IMR-90 (cell line): ENCODE measurements around the gene NMRK1. TPM values are rescaled to one million over a fixed set of nuclear protein-coding genes. Genes with fewer than 3 reads are reported as not detected.

ENCODE experiments used
- ATAC-seq: fragments of 200-7000 bp; cut with Tn5 transposase; 2 replicates; pipeline ENCODE4 v1.9.1; 2020; ENCODE audit warnings: low read depth, mild to moderate bottlenecking, moderate library complexity
- BruUV-seq: library from RNA; stranded (reverse); fragments of 400-500 nt; replicated peaks from 2 replicates; lab custom pipeline; 2021; lab: Mats Ljungman, UMichigan
- CTCF ChIA-PET: fragments of 300-600 bp; formaldehyde crosslinking; extraction: SDS; loops from one replicate; lab custom pipeline; 2021; ENCODE audit warnings: antibody characterized with exemption; lab: Yijun Ruan, JAX
- POLR2A ChIA-PET: fragments of 300-600 bp; sonication (Branson Sonifier 250); formaldehyde crosslinking; loops from one replicate; lab custom pipeline; 2022; ENCODE audit warnings: antibody characterized with exemption; ENCODE audit not compliant: unreplicated experiment; lab: Charles Lee
- DNase-seq: peaks from one replicate; pipeline ENCODE4 v3.0.0; 2013
- H2AFZ ChIP-seq: replicated peaks from 2 replicates; pipeline ENCODE3; 2013; ENCODE audit warnings: low read length, mild to moderate bottlenecking; ENCODE audit not compliant: poor library complexity
- H2AK5ac ChIP-seq: 2 replicates; pipeline ENCODE4 v1.6.1; 2013; ENCODE audit warnings: low read depth, low read length, inconsistent platforms
- H2AK9ac ChIP-seq: replicated peaks from 2 replicates; pipeline ENCODE3; 2013; ENCODE audit warnings: mild to moderate bottlenecking, low read depth, low read length, moderate library complexity; ENCODE audit not compliant: poor library complexity
- H2BK120ac ChIP-seq: 2 replicates; pipeline ENCODE4 v1.6.1; 2013; ENCODE audit warnings: low read depth, low read length, inconsistent platforms
- H2BK15ac ChIP-seq: 3 replicates; pipeline ENCODE4 v1.6.1; 2013; ENCODE audit warnings: low read depth, low read length, inconsistent platforms
- H2BK20ac ChIP-seq: 2 replicates; pipeline ENCODE4 v1.6.1; 2013; ENCODE audit warnings: low read depth, mild to moderate bottlenecking, inconsistent platforms, low read length, moderate library complexity
- H2BK5ac ChIP-seq: 2 replicates; pipeline ENCODE4 v1.6.1; 2013; ENCODE audit warnings: mild to moderate bottlenecking, low read depth, low read length, inconsistent platforms; ENCODE audit not compliant: poor library complexity, severe bottlenecking
- H3K14ac ChIP-seq: replicated peaks from 2 replicates; pipeline ENCODE4 v1.6.1; 2013; ENCODE audit warnings: low read depth, low read length, inconsistent platforms
- H3K18ac ChIP-seq: 2 replicates; pipeline ENCODE4 v1.6.1; 2013; ENCODE audit warnings: low read depth, low read length, control low read depth
- H3K23ac ChIP-seq: 2 replicates; pipeline ENCODE4 v1.6.1; 2013; ENCODE audit warnings: low read depth, low read length, inconsistent platforms
- H3K27ac ChIP-seq: 2 replicates; pipeline ENCODE4 v1.5.1; 2013; ENCODE audit warnings: mild to moderate bottlenecking, control low read depth, low read length; ENCODE audit not compliant: insufficient read depth
- H3K27me3 ChIP-seq: 2 replicates; pipeline ENCODE4 v1.6.1; 2013; ENCODE audit warnings: low read length; ENCODE audit not compliant: control insufficient read depth, insufficient read depth
- H3K36me3 ChIP-seq: 2 replicates; pipeline ENCODE4 v1.6.1; 2013; ENCODE audit warnings: low read length, mixed read lengths; ENCODE audit not compliant: control insufficient read depth, insufficient read depth
- H3K4ac ChIP-seq: 2 replicates; pipeline ENCODE4 v1.6.1; 2013; ENCODE audit warnings: low read depth, low read length, inconsistent platforms
- H3K4me1 ChIP-seq: 2 replicates; pipeline ENCODE4 v1.6.1; 2013; ENCODE audit warnings: low read length, mixed read lengths; ENCODE audit not compliant: control insufficient read depth, insufficient read depth
- H3K4me2 ChIP-seq: 2 replicates; pipeline ENCODE4 v1.6.1; 2013; ENCODE audit warnings: low read depth, mild to moderate bottlenecking, control low read depth, low read length, moderate library complexity
- H3K4me3 ChIP-seq: 2 replicates; pipeline ENCODE4 v1.5.1; 2013; ENCODE audit warnings: low read depth, mild to moderate bottlenecking, control low read depth, low read length, moderate library complexity; ENCODE audit not compliant: insufficient read depth
- H3K56ac ChIP-seq: 2 replicates; pipeline ENCODE4 v1.6.1; 2013; ENCODE audit warnings: low read length, inconsistent platforms; ENCODE audit not compliant: insufficient read depth; ENCODE audit errors: extremely low read depth
- H3K79me1 ChIP-seq, 2 experiments: 2 replicates each; pipeline ENCODE4 v1.6.1; 2013; ENCODE audit warnings: low read length in 2 of 2, inconsistent platforms in 1 of 2, low read depth in 1 of 2
- H3K9ac ChIP-seq: 2 replicates; pipeline ENCODE4 v1.6.1; 2013; ENCODE audit warnings: low read depth, low read length, control low read depth
- H3K9me1 ChIP-seq: 2 replicates; pipeline ENCODE4 v1.6.1; 2013; ENCODE audit warnings: low read length, inconsistent platforms; ENCODE audit not compliant: insufficient read depth
- H3K9me3 ChIP-seq: 2 replicates; pipeline ENCODE4 v1.6.1; 2013; ENCODE audit warnings: low read length; ENCODE audit not compliant: control insufficient read depth, insufficient read depth
- H4K20me1 ChIP-seq: 2 replicates; pipeline ENCODE4 v1.6.1; 2013; ENCODE audit warnings: low read length, inconsistent platforms; ENCODE audit not compliant: insufficient read depth
- H4K5ac ChIP-seq: 2 replicates; pipeline ENCODE4 v1.6.1; 2013; ENCODE audit warnings: mild to moderate bottlenecking, low read depth, low read length, control low read depth
- H4K8ac ChIP-seq, 2 experiments: 2 replicates each; pipeline ENCODE4 v1.6.1; 2013; ENCODE audit warnings: low read depth in 2 of 2, low read length in 2 of 2, control low read depth in 1 of 2, inconsistent platforms in 1 of 2
- H4K91ac ChIP-seq: 2 replicates; pipeline ENCODE4 v1.6.1; 2013; ENCODE audit warnings: low read depth, low read length, inconsistent platforms; ENCODE audit not compliant: insufficient read depth
- CTCF ChIP-seq: conservative IDR thresholded peaks from 2 replicates; pipeline ENCODE4 v1.5.1; 2012; ENCODE audit warnings: mild to moderate bottlenecking, low read depth, low read length, improper control_type of control experiment
- RFX5 ChIP-seq: IDR thresholded peaks from 2 replicates; pipeline ENCODE4 v1.8.0; 2012; ENCODE audit warnings: low read depth, mild to moderate bottlenecking, low read length, moderate library complexity
- SMC3 ChIP-seq: fragments of 150-350 bp; IDR thresholded peaks from 2 replicates; pipeline ENCODE4 v1.6.1; 2016; ENCODE audit warnings: low read depth, mild to moderate bottlenecking, antibody characterized with exemption, low read length, moderate library complexity
- WGBS, 2 experiments: methylation state at CpG; one replicate each; pipeline versions ENCODE4 v1.1.5 to v1.1.7; 2013; ENCODE audit warnings: missing lambda C conversion rate in 2 of 2; ENCODE audit not compliant: insufficient read length in 1 of 2; ENCODE audit errors: extremely low coverage in 2 of 2; 5-methylcytosine and 5-hydroxymethylcytosine counted together
- dilution Hi-C: fragments of 300-500 bp; cut with HindIII; formaldehyde crosslinking; loops from one replicate; pipeline ENCODE4 v1.14.3; 2018; ENCODE audit warnings: low sequenced_read_pairs; ENCODE audit not compliant: unreplicated experiment
- in situ Hi-C: fragments of 300-500 bp; cut with MboI; formaldehyde crosslinking; loops from 3 replicates; pipeline ENCODE4 v1.14.3; 2019; ENCODE audit warnings: low sequenced_read_pairs, inconsistent platforms, mixed read lengths
- intact Hi-C: fragments of 100-400 bp; cut with micrococcal nuclease; formaldehyde crosslinking; loops from 2 replicates; pipeline ENCODE4 v1.10.0; 2022
- polyA plus RNA-seq, 3 experiments: library from polyadenylated mRNA; depleted of rRNA; stranded (reverse); fragments of >200 nt; gene quantifications; 2 replicates each; pipeline ENCODE4 v1.2.3, GENCODE V29; 2012; ENCODE audit warnings: low replicate concordance in 1 of 3
- total RNA-seq: library from RNA; depleted of rRNA; stranded (reverse); fragments of >200 nt; gene quantifications from 2 replicates; pipeline ENCODE4 v1.2.3, GENCODE V29; 2012

NMRK1 gene
- total and polyA plus RNA-seq, 2 of the 4 experiments (the other 2 are of a cell fraction): 5.7 to 5.9 TPM

- no peak overlapping the region for H3K18ac ChIP-seq
- peaks cover 9% of the 10 kb centered on the region; the same call in 1 of the 2 replicates for H3K9me1 ChIP-seq
- no peak for DNase-seq
- no peak overlapping the region for H3K14ac ChIP-seq
- no peak overlapping the region for H3K23ac ChIP-seq
- no CpG with 5 or more reads among the region's 5 CpGs for WGBS, 2 experiments
- no peak overlapping the region; the same call in 1 of the 2 replicates for H2AK5ac ChIP-seq
- H3K9ac ChIP-seq: no peak overlapping the region
- H4K5ac ChIP-seq: no peak overlapping the region
- POLR2A ChIA-PET: no interaction called here
- dilution Hi-C loops (no loop called here), in situ Hi-C loops (no loop called here), intact Hi-C loops (no loop called here)
- no peaks in the 10 kb centered on the region; the same call in 1 of the 2 replicates for H4K20me1 ChIP-seq
- H3K56ac ChIP-seq: no peak overlapping the region
- peaks cover 2% of the 10 kb centered on the region; the same call in 1 of the 2 replicates for H3K36me3 ChIP-seq
- ATAC-seq: no peak
- no peak overlapping the region for H2BK20ac ChIP-seq
- peaks cover 2% of the 10 kb centered on the region for H3K4me1 ChIP-seq
- no peak overlapping the region for H2AFZ ChIP-seq
- peaks cover 0 to 8% of the 10 kb centered on the region in 2 experiments; a peak in 2 of 4 replicates for H3K79me1 ChIP-seq
- no peak overlapping the region for H3K4ac ChIP-seq
- H2AK9ac ChIP-seq: no peak overlapping the region
- no peak overlapping the region for H3K4me2 ChIP-seq
- no peak overlapping the region for H3K27ac ChIP-seq
- no peaks in the 10 kb centered on the region for H3K9me3 ChIP-seq
- H2BK15ac ChIP-seq: no peak overlapping the region
- H4K91ac ChIP-seq: no peak overlapping the region
- no peak overlapping the region for H3K4me3 ChIP-seq
- H3K27me3 ChIP-seq: no peaks in the 10 kb centered on the region
- TF ChIP-seq CTCF (no peak), RFX5 (no peak), SMC3 (no peak)
- no TSS peak for BruUV-seq
- CTCF ChIA-PET: no interaction called here
- H4K8ac ChIP-seq: no peak overlapping the region
- H2BK5ac ChIP-seq: no peak overlapping the region
- H2BK120ac ChIP-seq: no peak overlapping the region
Observed at GRCh38 chr9:75130172-75130571, 42.2 kb upstream of the NMRK1 start.
